IMR-90 (cell line): Measurements from ENCODE around the gene CDT1. TPM values are rescaled to one million over a fixed set of nuclear protein-coding genes. Genes with fewer than 3 reads are reported as not detected.

Source experiments
- ATAC-seq: fragments of 200-7000 bp; cut with Tn5 transposase; 2 replicates; pipeline ENCODE4 v1.9.1; 2020; ENCODE audit warnings: low read depth, mild to moderate bottlenecking, moderate library complexity
- BruUV-seq: library from RNA; stranded (reverse); fragments of 400-500 nt; replicated peaks from 2 replicates; lab custom pipeline; 2021; lab: Mats Ljungman, UMichigan
- CTCF ChIA-PET: fragments of 300-600 bp; formaldehyde crosslinking; extraction: SDS; loops from one replicate; lab custom pipeline; 2021; ENCODE audit warnings: antibody characterized with exemption; lab: Yijun Ruan, JAX
- POLR2A ChIA-PET: fragments of 300-600 bp; sonication (Branson Sonifier 250); formaldehyde crosslinking; loops from one replicate; lab custom pipeline; 2022; ENCODE audit warnings: antibody characterized with exemption; ENCODE audit not compliant: unreplicated experiment; lab: Charles Lee
- DNase-seq: peaks from one replicate; pipeline ENCODE4 v3.0.0; 2013
- H2AFZ ChIP-seq: replicated peaks from 2 replicates; pipeline ENCODE3; 2013; ENCODE audit warnings: low read length, mild to moderate bottlenecking; ENCODE audit not compliant: poor library complexity
- H2AK5ac ChIP-seq: 2 replicates; pipeline ENCODE4 v1.6.1; 2013; ENCODE audit warnings: low read depth, low read length, inconsistent platforms
- H2AK9ac ChIP-seq: replicated peaks from 2 replicates; pipeline ENCODE3; 2013; ENCODE audit warnings: mild to moderate bottlenecking, low read depth, low read length, moderate library complexity; ENCODE audit not compliant: poor library complexity
- H2BK120ac ChIP-seq: 2 replicates; pipeline ENCODE4 v1.6.1; 2013; ENCODE audit warnings: low read depth, low read length, inconsistent platforms
- H2BK15ac ChIP-seq: 3 replicates; pipeline ENCODE4 v1.6.1; 2013; ENCODE audit warnings: low read depth, low read length, inconsistent platforms
- H2BK20ac ChIP-seq: 2 replicates; pipeline ENCODE4 v1.6.1; 2013; ENCODE audit warnings: low read depth, mild to moderate bottlenecking, inconsistent platforms, low read length, moderate library complexity
- H2BK5ac ChIP-seq: 2 replicates; pipeline ENCODE4 v1.6.1; 2013; ENCODE audit warnings: mild to moderate bottlenecking, low read depth, low read length, inconsistent platforms; ENCODE audit not compliant: poor library complexity, severe bottlenecking
- H3K14ac ChIP-seq: replicated peaks from 2 replicates; pipeline ENCODE4 v1.6.1; 2013; ENCODE audit warnings: low read depth, low read length, inconsistent platforms
- H3K18ac ChIP-seq: 2 replicates; pipeline ENCODE4 v1.6.1; 2013; ENCODE audit warnings: low read depth, low read length, control low read depth
- H3K23ac ChIP-seq: 2 replicates; pipeline ENCODE4 v1.6.1; 2013; ENCODE audit warnings: low read depth, low read length, inconsistent platforms
- H3K27ac ChIP-seq: 2 replicates; pipeline ENCODE4 v1.5.1; 2013; ENCODE audit warnings: mild to moderate bottlenecking, control low read depth, low read length; ENCODE audit not compliant: insufficient read depth
- H3K27me3 ChIP-seq: 2 replicates; pipeline ENCODE4 v1.6.1; 2013; ENCODE audit warnings: low read length; ENCODE audit not compliant: control insufficient read depth, insufficient read depth
- H3K36me3 ChIP-seq: 2 replicates; pipeline ENCODE4 v1.6.1; 2013; ENCODE audit warnings: low read length, mixed read lengths; ENCODE audit not compliant: control insufficient read depth, insufficient read depth
- H3K4ac ChIP-seq: 2 replicates; pipeline ENCODE4 v1.6.1; 2013; ENCODE audit warnings: low read depth, low read length, inconsistent platforms
- H3K4me1 ChIP-seq: 2 replicates; pipeline ENCODE4 v1.6.1; 2013; ENCODE audit warnings: low read length, mixed read lengths; ENCODE audit not compliant: control insufficient read depth, insufficient read depth
- H3K4me2 ChIP-seq: 2 replicates; pipeline ENCODE4 v1.6.1; 2013; ENCODE audit warnings: low read depth, mild to moderate bottlenecking, control low read depth, low read length, moderate library complexity
- H3K4me3 ChIP-seq: 2 replicates; pipeline ENCODE4 v1.5.1; 2013; ENCODE audit warnings: low read depth, mild to moderate bottlenecking, control low read depth, low read length, moderate library complexity; ENCODE audit not compliant: insufficient read depth
- H3K56ac ChIP-seq: 2 replicates; pipeline ENCODE4 v1.6.1; 2013; ENCODE audit warnings: low read length, inconsistent platforms; ENCODE audit not compliant: insufficient read depth; ENCODE audit errors: extremely low read depth
- H3K79me1 ChIP-seq, 2 experiments: 2 replicates each; pipeline ENCODE4 v1.6.1; 2013; ENCODE audit warnings: low read length in 2 of 2, inconsistent platforms in 1 of 2, low read depth in 1 of 2
- H3K9ac ChIP-seq: 2 replicates; pipeline ENCODE4 v1.6.1; 2013; ENCODE audit warnings: low read depth, low read length, control low read depth
- H3K9me1 ChIP-seq: 2 replicates; pipeline ENCODE4 v1.6.1; 2013; ENCODE audit warnings: low read length, inconsistent platforms; ENCODE audit not compliant: insufficient read depth
- H3K9me3 ChIP-seq: 2 replicates; pipeline ENCODE4 v1.6.1; 2013; ENCODE audit warnings: low read length; ENCODE audit not compliant: control insufficient read depth, insufficient read depth
- H4K20me1 ChIP-seq: 2 replicates; pipeline ENCODE4 v1.6.1; 2013; ENCODE audit warnings: low read length, inconsistent platforms; ENCODE audit not compliant: insufficient read depth
- H4K5ac ChIP-seq: 2 replicates; pipeline ENCODE4 v1.6.1; 2013; ENCODE audit warnings: mild to moderate bottlenecking, low read depth, low read length, control low read depth
- H4K8ac ChIP-seq, 2 experiments: 2 replicates each; pipeline ENCODE4 v1.6.1; 2013; ENCODE audit warnings: low read depth in 2 of 2, low read length in 2 of 2, control low read depth in 1 of 2, inconsistent platforms in 1 of 2
- H4K91ac ChIP-seq: 2 replicates; pipeline ENCODE4 v1.6.1; 2013; ENCODE audit warnings: low read depth, low read length, inconsistent platforms; ENCODE audit not compliant: insufficient read depth
- BHLHE40 ChIP-seq: fragments of 150-350 bp; IDR thresholded peaks from 2 replicates; pipeline ENCODE4 v1.6.1; 2016; ENCODE audit warnings: mild to moderate bottlenecking, low read depth, low read length
- FOS ChIP-seq: fragments of 150-350 bp; IDR thresholded peaks from 2 replicates; pipeline ENCODE4 v1.6.1; 2016; ENCODE audit warnings: low read depth, low read length
- MAZ ChIP-seq: IDR thresholded peaks from 2 replicates; pipeline ENCODE4 v1.6.1; 2012; ENCODE audit warnings: low read depth, mild to moderate bottlenecking, low read length, improper control_type of control experiment, moderate library complexity, borderline replicate concordance
- WGBS, 2 experiments: methylation state at CpG; one replicate each; pipeline versions ENCODE4 v1.1.5 to v1.1.7; 2013; ENCODE audit warnings: missing lambda C conversion rate in 2 of 2; ENCODE audit not compliant: insufficient read length in 1 of 2; ENCODE audit errors: extremely low coverage in 2 of 2; 5-methylcytosine and 5-hydroxymethylcytosine counted together
- dilution Hi-C: fragments of 300-500 bp; cut with HindIII; formaldehyde crosslinking; loops from one replicate; pipeline ENCODE4 v1.14.3; 2018; ENCODE audit warnings: low sequenced_read_pairs; ENCODE audit not compliant: unreplicated experiment
- in situ Hi-C: fragments of 300-500 bp; cut with MboI; formaldehyde crosslinking; loops from 3 replicates; pipeline ENCODE4 v1.14.3; 2019; ENCODE audit warnings: low sequenced_read_pairs, inconsistent platforms, mixed read lengths
- intact Hi-C: fragments of 100-400 bp; cut with micrococcal nuclease; formaldehyde crosslinking; loops from 2 replicates; pipeline ENCODE4 v1.10.0; 2022
- polyA plus RNA-seq, 3 experiments: library from polyadenylated mRNA; depleted of rRNA; stranded (reverse); fragments of >200 nt; gene quantifications; 2 replicates each; pipeline ENCODE4 v1.2.3, GENCODE V29; 2012; ENCODE audit warnings: low replicate concordance in 1 of 3
- total RNA-seq: library from RNA; depleted of rRNA; stranded (reverse); fragments of >200 nt; gene quantifications from 2 replicates; pipeline ENCODE4 v1.2.3, GENCODE V29; 2012

Gene CDT1
- total and polyA plus RNA-seq, 2 of the 4 experiments (the other 2 are of a cell fraction) = 3.2 to 11.8 TPM

DNA sequence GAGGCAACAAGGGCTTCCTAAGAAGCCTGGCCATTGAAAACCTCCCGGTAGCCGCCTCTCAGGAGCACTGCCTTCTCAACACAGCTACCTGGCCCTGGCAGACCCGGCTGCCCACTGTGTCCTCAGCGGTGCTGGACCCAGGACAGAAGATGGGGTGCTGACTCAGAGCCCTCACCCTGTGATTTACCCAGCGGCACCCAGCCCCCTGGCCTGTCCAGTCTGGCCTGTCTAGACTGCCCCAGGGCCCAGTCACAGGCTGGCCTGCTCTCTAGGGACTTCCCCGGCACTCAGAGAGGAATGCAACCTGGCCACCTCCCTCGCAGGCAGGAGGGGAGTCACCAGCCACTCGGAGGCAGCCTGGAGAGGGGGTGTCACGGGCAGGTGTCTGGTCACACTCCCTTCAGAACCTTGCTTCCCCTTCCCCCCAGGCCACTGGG is 38.7 kb upstream of the CDT1 start:
- no peak for ATAC-seq

More for the DNA sequence above, 38.7 kb upstream of the CDT1 start:
- Histone ChIP-seq H3K79me1 (peaks cover 10 to 97% of the 10 kb centered on the region in 2 experiments; a peak in 3 of 4 replicates), H2BK120ac (no peak overlapping the region), H3K4me1 (peaks cover 37% of the 10 kb centered on the region), H4K8ac (no peak overlapping the region), H3K27me3 (no peaks in the 10 kb centered on the region), H4K20me1 (peaks cover 100% of the 10 kb centered on the region), H2AK9ac (no peak overlapping the region), H2AFZ (no peak overlapping the region), H3K9me1 (peaks cover 34% of the 10 kb centered on the region), H3K9ac (no peak overlapping the region), H2AK5ac (0 out of 2 replicates have a peak overlapping the region, but pooled peaks have one; percentile 33), H3K23ac (no peak overlapping the region), H3K4me2 (no peak overlapping the region), H3K18ac (no peak overlapping the region), H3K36me3 (peaks cover 8% of the 10 kb centered on the region), H3K14ac (no peak overlapping the region), H4K91ac (no peak overlapping the region), H3K9me3 (no peaks in the 10 kb centered on the region), H3K27ac (no peak overlapping the region), H2BK20ac (no peak overlapping the region), H2BK15ac (no peak overlapping the region), H3K56ac (no peak overlapping the region), H2BK5ac (no peak overlapping the region), H3K4me3 (no peak overlapping the region), H4K5ac (no peak overlapping the region), H3K4ac (no peak overlapping the region)
- TF ChIP-seq MAZ (peak; percentile 16; the same call in 1 of the 2 replicates), BHLHE40 (no peak), FOS (peak; percentile 46; the same call in 1 of the 2 replicates)
- DNase-seq = peak; percentile 35
- intact Hi-C loops (no loop called here), in situ Hi-C loops (no loop called here), dilution Hi-C loops (no loop called here)
- ChIA-PET CTCF (no interaction called here), POLR2A (no interaction called here)
- 93% methylated on average over 4 of the region's 9 CpGs; no CpG with 5 or more reads in 1 of the 2 experiments for WGBS, 2 experiments
- BruUV-seq = no TSS peak
